SK-N-SH treated with all-trans-retinoic acid at 6 μM for 48 hours (cell line): ENCODE measurements around the gene DNPH1.

Experiments used
- CREB5 ChIP-seq: fragments of 250-450 bp; sonication (Bioruptor Pico); IDR thresholded peaks from 2 replicates; pipeline ENCODE4 v1.5.1; 2020; ENCODE audit warnings: low read depth, mild to moderate bottlenecking, moderate library complexity
- PATZ1 ChIP-seq: fragments of 250-450 bp; sonication (Bioruptor Pico); IDR thresholded peaks from 2 replicates; pipeline ENCODE4 v1.8.0; 2020; ENCODE audit warnings: mild to moderate bottlenecking, moderate library complexity, borderline replicate concordance
- TCF4 ChIP-seq: fragments of 250-450 bp; sonication (Bioruptor Pico); IDR thresholded peaks from 2 replicates; pipeline ENCODE4 v1.8.0; 2021; ENCODE audit warnings: mild to moderate bottlenecking, moderate library complexity, borderline replicate concordance
- TSHZ2 ChIP-seq: fragments of 250-450 bp; sonication (Bioruptor Pico); IDR thresholded peaks from 2 replicates; pipeline ENCODE4 v1.5.0; 2020; ENCODE audit warnings: mild to moderate bottlenecking, moderate library complexity

DNA sequence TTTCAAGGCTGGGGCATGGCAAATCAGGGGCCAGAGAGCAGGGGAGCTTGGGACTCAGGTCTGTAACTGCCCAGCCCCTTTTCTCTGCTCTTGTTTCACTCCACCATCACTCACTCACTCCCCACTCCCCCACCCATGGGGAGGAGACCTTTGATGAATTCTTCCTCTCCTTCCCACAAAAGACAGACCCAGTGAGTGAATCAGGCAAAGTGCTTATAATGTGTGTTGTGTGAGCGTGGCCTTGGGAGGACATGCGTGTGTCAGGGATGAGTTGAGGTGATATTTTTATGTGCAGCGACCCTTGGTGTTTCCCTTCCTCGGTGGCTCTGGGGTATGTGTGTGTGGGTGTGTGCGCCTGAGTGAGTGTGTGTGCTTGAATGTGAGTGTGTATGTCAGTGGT, 48.3 kb downstream of the DNPH1 start:
- no peak for TF ChIP-seq TCF4 (CRISPR knock-in tag)
- TF ChIP-seq PATZ1 (CRISPR knock-in tag): no peak
- no peak for TF ChIP-seq TSHZ2 (CRISPR knock-in tag)
- TF ChIP-seq CREB5: no peak
